NCI-H82 (cell line): Measurements from ENCODE around the gene COQ4.

Experiments
- DNase-seq: peaks from one replicate; lab custom pipeline; 2025; lab: John Stamatoyannopoulos, UW

Gene COQ4

GRCh38 chr9:128340691-128341434 is 18.2 kb downstream of the COQ4 start:
- peak; percentile 48 for DNase-seq

- peak; percentile 90 for DNase-seq
These were observed 18.8 kb downstream of the COQ4 start for GRCh38 chr9:128341435-128341849.

- no peak for DNase-seq
These were observed 20.5 kb downstream of the COQ4 start for GRCh38 chr9:128342971-128343680.

- no peak for DNase-seq
These were observed 21.2 kb downstream of the COQ4 start for GRCh38 chr9:128343855-128344254.

GRCh38 chr9:128344931-128345605 is 22.4 kb downstream of the COQ4 start:
- DNase-seq = no peak

- DNase-seq = no peak
These were observed 26.5 kb downstream of the COQ4 start for GRCh38 chr9:128349125-128349524.

GRCh38 chr9:128349772-128350171 is 27.1 kb downstream of the COQ4 start:
- no peak for DNase-seq

- DNase-seq = no peak
These were observed 32.8 kb downstream of the COQ4 start for GRCh38 chr9:128355451-128355850.

- no peak for DNase-seq
These were observed 35.5 kb downstream of the COQ4 start for GRCh38 chr9:128358090-128358489.

GRCh38 chr9:128358861-128359260 is 36.2 kb downstream of the COQ4 start:
- DNase-seq = peak; percentile 15

- DNase-seq = no peak
These were observed 38.2 kb downstream of the COQ4 start for GRCh38 chr9:128360826-128361225.

GRCh38 chr9:128361296-128361985 is 38.8 kb downstream of the COQ4 start:
- no peak for DNase-seq

- DNase-seq = peak; percentile 93
These were observed 39.5 kb downstream of the COQ4 start for GRCh38 chr9:128361986-128362646.

GRCh38 chr9:128362774-128363173 is 40.1 kb downstream of the COQ4 start:
- DNase-seq = no peak

GRCh38 chr9:128365525-128365924 is 42.9 kb downstream of the COQ4 start:
- peak; percentile 44 for DNase-seq

- no peak for DNase-seq
These were observed 46.5 kb downstream of the COQ4 start for GRCh38 chr9:128369024-128369706.

GRCh38 chr9:128370367-128370751 is 47.7 kb downstream of the COQ4 start:
- no peak for DNase-seq

- peak; percentile 96 for DNase-seq
These were observed 48.4 kb downstream of the COQ4 start, which contains the start of gene URM1 for GRCh38 chr9:128370752-128371629. Gene URM1 (plus strand): TSS chr9:128371374. CDS start chr9:128371381, 7 bp downstream.

GRCh38 chr9:128371630-128372117 is 49.0 kb downstream of the COQ4 start:
- no peak for DNase-seq

GRCh38 chr9:128372188-128372641 is 49.6 kb downstream of the COQ4 start:
- DNase-seq = no peak
